ENCODE results near the gene RUBCNL.

GRCh38 chr13:46373623-46374022 lies 13.4 kb downstream of the RUBCNL start:
- TF ChIP-seq EZH2 (IDR thresholded peaks at IDR 0.05; ENCODE audit: borderline replicate concordance) = no peak
- TF ChIP-seq CTCF (IDR thresholded peaks at IDR 0.05; ENCODE audit: poor library complexity) = no peak
